GM18873 (cell line): ENCODE results near the gene CPNE9.
"Not testable (repeated sequence)": the region's sequence is repeated elsewhere in the genome, so short reads cannot be mapped to it uniquely, and the experiment has no call there.

ENCODE experiments used
- ATAC-seq: cut with Tn5 transposase; IDR thresholded peaks from one replicate; pipeline ENCODE4 v1.9.1; 2021; ENCODE audit warnings: mild to moderate bottlenecking, moderate library complexity, moderate number of reproducible peaks; ENCODE audit not compliant: unreplicated experiment, low FRiP score

The CPNE9 gene

GRCh38 chr3:9770276-9770812 is 66.7 kb downstream of the CPNE9 start:
- ATAC-seq: no peak

DNA sequence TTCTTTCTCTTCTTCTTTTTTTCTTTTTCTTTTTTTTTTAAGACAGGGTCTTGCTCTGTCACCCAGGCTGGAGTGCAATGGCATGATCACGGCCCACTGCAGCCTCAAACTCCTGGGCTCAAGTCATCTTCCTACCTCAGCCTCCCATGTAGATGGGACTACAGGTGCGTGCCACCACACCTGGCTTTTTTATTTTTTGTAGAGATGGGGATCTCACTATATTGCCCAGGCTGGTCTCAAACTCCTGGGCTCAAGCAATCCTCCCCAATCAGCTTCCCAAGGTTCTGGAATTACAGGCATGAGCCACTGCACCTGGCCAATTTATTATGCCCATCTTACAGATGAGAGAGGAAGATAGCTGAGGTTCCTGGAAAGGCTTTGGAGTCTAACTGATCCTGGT is 67.4 kb downstream of the CPNE9 start:
- ATAC-seq: not testable (repeated sequence)

- ATAC-seq: no peak
Observed at GRCh38 chr3:9776896-9777693, 73.5 kb downstream of the CPNE9 start.

GRCh38 chr3:9777694-9778021 is 74.0 kb downstream of the CPNE9 start:
- ATAC-seq: no peak

- no peak for ATAC-seq
Observed at GRCh38 chr3:9778143-9779074, 74.8 kb downstream of the CPNE9 start.

DNA sequence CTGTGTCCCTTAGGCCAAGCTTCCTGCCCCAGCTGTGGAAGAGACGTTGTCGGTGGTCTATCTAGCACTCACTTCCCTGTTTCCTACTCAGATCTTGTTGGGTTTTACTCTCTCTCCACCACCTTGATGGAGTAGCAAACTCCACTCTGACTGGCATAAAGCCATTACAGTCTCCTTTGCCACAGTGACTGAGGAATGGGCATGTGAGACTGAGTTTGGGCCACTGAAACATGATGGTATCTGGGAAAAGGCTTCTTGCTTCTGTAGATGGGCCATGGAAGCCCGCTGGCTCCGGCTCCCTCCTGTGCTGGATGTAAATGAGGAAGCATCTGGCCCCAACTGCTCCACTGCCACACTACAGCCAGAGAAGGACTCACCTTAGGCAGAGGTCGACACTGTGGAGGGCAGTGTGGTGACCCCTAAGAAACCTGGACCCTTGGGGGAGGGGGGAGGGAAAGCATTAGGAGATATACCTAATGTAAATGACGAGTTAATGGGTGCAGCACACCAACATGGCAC is 75.5 kb downstream of the CPNE9 start:
- no peak for ATAC-seq
